GM12891 (cell line): ENCODE data around the gene CENPM.

Source experiments
- DNase-seq: peaks from one replicate; pipeline ENCODE4 v3.0.0; 2011; ENCODE audit warnings: low spot score; ENCODE audit not compliant: insufficient read length
- FAIRE-seq: peaks from 2 replicates; lab custom pipeline; 2011; peaks lifted over from hg19 to GRCh38; lab: Jason Lieb, UNC
- PAX5 ChIP-seq: IDR thresholded peaks from 2 replicates; pipeline ENCODE4 v1.6.1; 2011; ENCODE audit warnings: low read length, moderate library complexity, mild to moderate bottlenecking; ENCODE audit not compliant: insufficient read depth, severe bottlenecking
- POLR2A ChIP-seq: IDR thresholded peaks from 2 replicates; pipeline ENCODE4 v1.6.1; 2011; ENCODE audit warnings: low read depth, low read length, control low read depth
- POLR2AphosphoS5 ChIP-seq: IDR thresholded peaks from 2 replicates; pipeline ENCODE4 v1.6.1; 2011; ENCODE audit warnings: low read depth, low read length, control low read depth
- POU2F2 ChIP-seq: IDR thresholded peaks from 2 replicates; pipeline ENCODE4 v1.6.1; 2011; ENCODE audit warnings: low read depth, mild to moderate bottlenecking, control low read depth, low read length, moderate library complexity
- SPI1 ChIP-seq: IDR thresholded peaks from 2 replicates; pipeline ENCODE4 v1.6.1; 2011; ENCODE audit warnings: low read depth, low read length, control low read depth
- TAF1 ChIP-seq: IDR thresholded peaks from 2 replicates; pipeline ENCODE4 v1.6.1; 2011; ENCODE audit warnings: low read depth, low read length, control low read depth

Gene CENPM

GRCh38 chr22:41979423-41980250 is 32.7 kb upstream of the CENPM start:
- TF ChIP-seq POLR2AphosphoS5 (no peak), SPI1 (0 out of 2 replicates have a peak, but pooled peaks have one; percentile 33)
- FAIRE-seq (peak; percentile 59), DNase-seq (no peak)

- no peak for DNase-seq
- peak; percentile 35 for FAIRE-seq
Observed at GRCh38 chr22:41978732-41979131, 31.8 kb upstream of the CENPM start.

GRCh38 chr22:41976961-41977566 is 30.1 kb upstream of the CENPM start:
- no peak for TF ChIP-seq POLR2AphosphoS5
- no peak for TF ChIP-seq POLR2A
- no peak for TF ChIP-seq TAF1
- no peak for TF ChIP-seq POU2F2
- TF ChIP-seq PAX5: no peak
- no peak for TF ChIP-seq SPI1
- DNase-seq (no peak), FAIRE-seq (peak; percentile 83)

More at GRCh38 chr22:41978732-41979131, 31.8 kb upstream of the CENPM start:
- TF ChIP-seq PAX5 (no peak), SPI1 (no peak), POU2F2 (no peak), POLR2AphosphoS5 (no peak), TAF1 (no peak), POLR2A (no peak)

GRCh38 chr22:41976070-41976901 is 29.3 kb upstream of the CENPM start:
- peak; percentile 54 for DNase-seq
- FAIRE-seq: peak; percentile 35
- TF ChIP-seq POU2F2 (no peak), TAF1 (no peak), POLR2A (no peak), SPI1 (no peak), POLR2AphosphoS5 (no peak), PAX5 (no peak)

- TF ChIP-seq TAF1: no peak
- TF ChIP-seq PAX5: no peak
- no peak for TF ChIP-seq POLR2AphosphoS5
- no peak for DNase-seq
Observed at GRCh38 chr22:41975299-41976069, 28.5 kb upstream of the CENPM start.

GRCh38 chr22:41974691-41975290 is 27.8 kb upstream of the CENPM start:
- TF ChIP-seq SPI1: no peak
- no peak for TF ChIP-seq POU2F2
- TF ChIP-seq POLR2A: no peak
- TF ChIP-seq TAF1: no peak
- TF ChIP-seq POLR2AphosphoS5: no peak
- no peak for TF ChIP-seq PAX5
- FAIRE-seq (no peak), DNase-seq (no peak)

More at GRCh38 chr22:41975299-41976069, 28.5 kb upstream of the CENPM start:
- peak; percentile 57 for FAIRE-seq

- no peak for DNase-seq
- TF ChIP-seq TAF1 (no peak), PAX5 (no peak), POU2F2 (no peak), POLR2AphosphoS5 (no peak), POLR2A (no peak), SPI1 (no peak)
- FAIRE-seq: no peak
Observed at GRCh38 chr22:41971431-41971830, 24.5 kb upstream of the CENPM start.

GRCh38 chr22:41970601-41971000 is 23.6 kb upstream of the CENPM start:
- DNase-seq (no peak), FAIRE-seq (no peak)
- TF ChIP-seq POLR2AphosphoS5: no peak
- TF ChIP-seq TAF1: no peak
- TF ChIP-seq POU2F2: no peak
- no peak for TF ChIP-seq PAX5
- no peak for TF ChIP-seq SPI1
- TF ChIP-seq POLR2A: no peak

DNA sequence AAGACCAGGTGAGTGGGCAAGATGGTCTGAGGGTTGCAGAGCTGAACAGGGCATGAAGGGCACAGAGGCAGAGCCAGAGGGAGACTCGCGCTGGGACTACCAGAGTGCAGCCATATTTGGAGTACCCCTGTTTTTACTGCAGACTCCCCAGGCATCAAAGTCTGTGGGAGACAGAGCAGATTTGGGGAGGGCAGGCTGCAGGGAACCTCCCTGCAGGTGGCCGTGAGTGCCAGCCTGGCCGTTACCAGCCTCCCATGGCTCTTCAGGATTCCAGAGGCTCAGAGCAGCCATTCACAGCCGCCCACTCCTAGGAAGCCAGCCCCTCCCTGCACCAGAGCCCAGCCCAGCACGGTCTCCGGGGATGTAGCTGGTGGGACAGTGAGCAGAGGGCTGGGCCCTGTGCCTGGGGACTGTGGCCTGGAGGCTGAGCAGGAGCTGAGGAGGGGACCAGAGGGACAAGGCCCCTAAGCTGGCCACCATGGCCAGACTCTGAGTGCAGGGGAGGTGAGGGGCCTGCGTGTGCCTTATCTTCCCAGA is 22.2 kb upstream of the CENPM start, which contains the start of gene SEPTIN3:
SEPTIN3 (plus strand) TSS at position 334 of the 537 bp plus-strand sequence. CDS start 2,050 bp downstream, outside the sequence.
- DNase-seq (no peak), FAIRE-seq (no peak)
- TF ChIP-seq PAX5 (no peak), POLR2A (no peak), SPI1 (no peak), POU2F2 (no peak), TAF1 (no peak), POLR2AphosphoS5 (no peak)
